GM19193 (cell line): ENCODE results near the gene BMP6.

Experiments used
- POLR2A ChIP-seq: IDR thresholded peaks from 4 replicates; pipeline ENCODE4 v1.6.1; 2011; ENCODE audit not compliant: insufficient read depth, insufficient read length; ENCODE audit errors: extremely low read depth

The BMP6 gene

DNA sequence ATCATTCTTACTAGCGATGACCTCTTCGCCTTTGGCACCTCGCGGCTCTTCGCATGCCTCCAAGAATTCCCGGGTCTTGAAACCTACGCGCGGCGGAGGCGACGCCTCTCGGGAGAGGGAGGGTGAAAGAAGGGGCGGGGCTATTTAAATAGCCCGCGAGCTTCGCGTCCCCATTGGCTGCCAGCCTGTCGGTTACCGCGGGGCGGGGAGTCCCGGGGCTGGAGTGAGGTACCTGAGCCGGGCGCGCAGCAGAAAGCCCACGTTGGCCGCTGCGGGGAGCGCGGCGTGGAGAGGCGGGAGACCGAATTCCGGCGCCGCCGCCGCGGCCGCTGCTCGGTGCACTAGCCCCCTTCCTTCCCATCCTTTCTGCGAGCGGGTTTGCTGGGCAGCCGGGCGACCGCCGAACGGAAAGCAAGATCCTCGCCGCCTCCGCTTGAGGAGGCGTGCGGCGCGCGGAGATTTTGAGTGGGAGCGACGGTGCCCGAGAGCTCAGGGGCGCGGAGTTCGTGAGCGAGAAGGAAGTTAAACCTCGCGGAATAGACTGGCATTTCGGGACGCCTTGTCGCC lies at the start of gene BMP6:
TSS of gene BMP6 (plus strand) at position 251 of the 567 bp plus-strand sequence. CDS start 857 bp downstream, outside the sequence.
- TF ChIP-seq POLR2A = no peak

DNA sequence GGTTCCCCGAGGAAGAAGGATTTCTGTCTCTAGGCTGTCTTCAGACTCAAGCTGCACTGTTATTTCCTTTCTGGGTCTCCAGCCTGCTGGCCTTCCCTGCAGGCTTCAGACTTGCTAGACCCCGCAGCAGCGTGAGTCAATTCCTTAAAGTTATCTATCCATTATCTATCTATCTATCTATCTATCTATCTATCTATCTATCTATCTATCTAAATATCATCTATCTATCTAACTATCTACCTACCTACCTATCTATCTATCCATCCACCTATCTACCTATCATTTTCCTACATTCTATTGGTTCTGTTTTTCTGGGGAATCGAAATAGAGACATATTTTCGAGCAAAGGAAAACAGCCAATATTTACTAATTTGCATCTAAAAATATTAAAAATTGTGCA lies 48.7 kb upstream of the BMP6 start:
- TF ChIP-seq POLR2A = no peak

DNA sequence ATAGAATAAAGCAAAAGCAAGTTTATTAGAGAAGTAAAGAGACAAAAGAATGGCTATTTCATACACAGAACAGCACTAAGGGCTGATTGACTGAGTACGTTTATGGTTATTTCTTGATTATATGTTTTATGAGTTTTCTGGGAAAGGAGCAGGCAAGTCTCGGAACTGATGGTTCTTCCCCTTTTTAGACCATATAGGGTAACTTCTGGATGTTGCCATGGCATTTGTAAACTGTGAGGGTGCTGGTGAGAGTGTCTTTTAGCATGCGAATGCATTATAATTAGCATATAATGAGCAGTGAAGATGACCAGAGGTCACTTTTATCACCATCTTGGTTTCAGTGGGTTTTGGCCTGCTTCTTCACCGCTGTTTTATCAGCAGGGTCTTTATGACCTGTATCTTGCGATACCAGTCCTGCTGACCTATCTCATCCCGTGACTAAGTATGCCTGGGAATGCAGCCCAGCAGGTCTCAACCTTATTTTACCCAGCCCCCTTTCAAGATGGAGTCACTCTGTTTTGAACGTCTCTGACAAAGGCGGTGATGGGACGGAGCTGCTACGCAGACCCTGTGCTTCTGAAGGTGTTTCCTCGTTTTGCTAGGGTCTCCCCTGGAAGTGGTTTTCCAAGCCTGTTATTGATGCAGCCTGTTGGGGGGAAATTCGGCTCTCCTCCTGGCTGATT lies 45.4 kb upstream of the BMP6 start:
- no peak for TF ChIP-seq POLR2A

DNA sequence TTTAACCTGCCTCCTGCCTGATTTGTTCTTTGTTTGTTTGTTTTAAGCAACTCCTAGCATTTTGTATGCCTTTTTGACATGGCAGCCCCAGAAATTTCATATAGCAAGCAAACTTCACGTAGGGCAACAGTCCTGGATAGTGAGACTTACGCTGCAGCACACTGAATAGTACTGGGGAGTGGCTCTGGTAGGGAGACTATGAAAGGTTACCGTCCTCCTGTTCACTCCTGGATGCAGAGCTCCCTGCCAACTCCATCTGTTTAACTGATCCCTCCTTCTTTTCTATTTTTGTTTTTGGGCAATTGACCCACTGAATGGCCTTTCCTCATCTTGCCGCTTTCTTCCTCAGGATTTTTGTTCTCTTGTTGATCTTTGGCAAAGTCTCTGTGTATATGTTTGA lies 44.5 kb upstream of the BMP6 start:
- TF ChIP-seq POLR2A = no peak

DNA sequence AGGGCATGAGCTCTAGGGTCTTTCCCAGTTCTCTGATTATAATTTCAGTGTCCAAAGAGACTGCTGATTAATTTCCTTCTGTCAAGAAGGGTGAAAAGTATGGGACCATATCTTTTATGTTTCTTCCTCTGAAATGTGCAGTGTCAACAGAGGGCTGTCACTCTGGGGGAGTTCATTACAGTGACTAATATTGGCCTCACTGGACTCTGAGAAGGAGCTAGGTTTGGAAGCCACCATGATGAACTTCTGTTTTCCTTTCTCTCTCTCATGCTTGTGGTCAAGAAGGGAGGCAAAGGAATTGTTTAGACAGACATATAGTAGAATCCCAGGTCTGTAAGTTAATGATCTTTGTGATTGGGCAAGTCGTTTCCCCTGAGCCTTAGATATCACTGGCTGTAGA lies 41.8 kb upstream of the BMP6 start:
- TF ChIP-seq POLR2A = no peak

DNA sequence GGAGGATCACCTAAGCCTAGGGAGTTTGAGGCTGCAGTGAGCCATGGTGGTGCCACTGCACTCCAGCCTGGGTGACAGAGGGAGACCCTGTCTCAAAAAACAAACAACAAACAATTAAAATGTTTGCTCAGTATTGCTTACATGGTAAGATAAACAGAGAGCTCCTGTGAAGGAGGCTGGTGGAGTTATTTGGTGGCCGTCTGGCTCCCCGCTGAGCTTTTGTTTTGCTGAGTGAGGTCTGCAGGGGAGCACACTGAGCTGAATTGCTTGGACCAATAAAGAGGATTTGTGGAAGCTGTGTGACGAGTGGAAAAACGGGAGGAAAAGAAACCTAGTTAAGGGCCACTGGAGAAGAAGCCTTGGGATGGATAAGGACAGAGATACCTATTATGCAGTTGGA lies 41.1 kb upstream of the BMP6 start:
- no peak for TF ChIP-seq POLR2A

DNA sequence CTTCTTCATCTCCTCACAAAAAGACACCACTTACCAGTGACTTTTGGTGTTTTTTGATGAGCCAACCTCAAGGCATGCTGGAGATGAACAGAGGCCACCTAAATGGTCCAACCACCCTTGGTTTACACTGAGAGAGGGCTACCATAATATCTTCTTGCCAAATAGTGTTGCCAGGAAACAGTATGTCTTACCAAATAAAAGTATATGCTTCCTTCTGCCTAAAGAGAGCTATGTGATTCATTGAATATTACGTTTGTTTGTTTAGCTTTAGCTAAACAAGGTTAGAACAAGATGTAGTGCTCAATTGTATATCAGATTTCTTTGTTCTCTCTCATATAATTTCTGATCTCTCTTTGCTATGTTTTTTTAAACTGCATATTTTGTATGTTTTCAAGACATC lies 40.6 kb upstream of the BMP6 start:
- TF ChIP-seq POLR2A = no peak

DNA sequence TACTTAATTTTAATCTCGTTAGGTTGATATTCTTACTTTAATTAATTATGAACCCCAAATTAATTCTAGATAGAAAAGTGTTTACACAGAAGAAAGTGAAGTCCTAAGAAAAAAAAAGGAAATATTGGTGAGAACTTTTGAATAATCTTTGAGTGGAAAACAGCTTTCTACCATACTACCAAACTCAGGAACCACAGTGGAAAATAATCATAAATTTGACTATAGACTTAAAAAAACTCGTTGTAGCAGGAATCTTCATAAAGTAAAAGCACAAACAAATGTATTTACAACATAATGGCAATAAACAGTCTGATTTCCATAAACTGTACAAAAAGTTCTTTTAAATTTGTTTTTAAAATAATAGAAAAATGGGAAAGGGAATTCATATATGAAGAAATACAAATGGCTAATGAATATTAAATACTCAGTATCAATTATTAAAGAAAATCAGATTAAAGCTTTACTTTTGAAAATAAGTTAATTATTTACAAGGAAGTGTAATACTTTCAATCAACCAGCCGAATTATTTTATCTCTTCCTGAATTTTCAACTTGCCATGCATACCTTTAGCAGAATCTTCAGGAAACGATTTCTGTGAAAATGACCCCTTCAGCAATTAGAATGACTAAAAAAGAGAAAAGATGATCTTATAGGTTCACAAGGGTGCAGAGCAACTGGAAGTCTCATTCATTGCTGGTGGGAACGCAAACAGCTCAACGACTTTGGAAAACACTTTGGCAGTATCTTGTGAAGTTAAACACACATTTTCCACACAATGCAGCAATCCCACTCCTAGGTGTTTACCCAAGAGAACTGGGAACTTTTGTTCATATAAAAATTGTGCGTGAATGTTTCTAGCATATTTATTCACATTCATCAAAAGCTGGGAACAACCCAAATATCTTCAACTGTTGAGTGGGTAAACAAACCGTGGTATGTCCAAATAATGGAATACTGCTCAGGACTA lies 38.5 kb upstream of the BMP6 start:
- no peak for TF ChIP-seq POLR2A

DNA sequence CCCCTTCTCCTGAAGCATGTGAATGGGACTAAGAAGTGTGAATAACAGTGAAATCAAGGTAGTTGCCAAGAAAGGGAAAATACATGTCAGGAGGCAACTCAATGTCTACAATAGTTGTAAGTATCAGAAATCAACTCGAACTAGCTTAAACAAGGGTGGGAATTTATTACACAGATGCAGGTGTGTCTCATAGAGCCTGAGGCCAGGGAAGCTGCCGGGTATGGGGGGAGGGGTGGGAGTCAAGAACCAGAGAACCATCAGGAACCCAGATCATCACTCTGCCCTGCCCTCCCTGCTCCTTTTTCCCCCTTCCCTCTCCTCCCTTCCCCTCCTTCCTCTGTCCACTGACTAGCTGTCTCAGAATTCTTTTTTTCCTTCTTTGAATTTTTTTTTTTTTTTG lies 34.9 kb upstream of the BMP6 start:
- TF ChIP-seq POLR2A = no peak

DNA sequence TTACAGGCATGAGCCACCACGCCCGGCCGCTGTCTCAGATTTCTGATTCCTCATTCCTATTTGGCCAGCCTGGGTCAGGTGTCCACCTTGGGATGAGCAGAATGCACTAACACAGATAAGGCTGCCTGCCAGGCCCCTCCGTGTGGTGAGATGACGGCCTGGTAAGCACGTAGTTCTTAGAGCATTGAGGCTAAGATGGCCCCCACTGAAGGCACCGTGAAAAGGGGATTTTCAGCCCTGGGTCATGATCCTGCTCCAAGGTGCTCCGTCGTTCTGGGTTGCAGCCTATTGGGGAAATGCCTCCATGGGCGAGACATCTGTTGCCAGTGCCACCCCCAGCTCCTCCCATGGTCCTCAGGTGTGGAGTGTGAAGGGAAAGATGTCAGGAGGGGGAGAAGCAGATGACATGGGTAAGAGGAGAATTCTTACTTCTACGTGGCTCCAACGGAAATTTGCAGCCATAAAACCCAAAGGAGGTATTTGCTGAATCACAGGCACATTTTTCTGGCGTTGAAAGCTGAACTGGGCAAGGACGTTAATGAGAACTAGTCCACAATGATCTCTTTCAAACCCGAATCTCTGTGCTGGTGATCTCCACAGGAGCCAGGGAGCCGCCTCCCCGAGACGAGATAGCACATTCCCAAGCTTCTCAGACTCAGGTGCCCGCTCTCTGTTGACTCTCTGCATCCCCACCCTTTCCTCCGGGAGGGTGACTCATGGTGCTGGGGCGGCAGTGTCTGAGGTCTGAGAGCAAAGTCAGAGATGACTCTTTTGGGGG lies 34.0 kb upstream of the BMP6 start:
- TF ChIP-seq POLR2A = no peak

DNA sequence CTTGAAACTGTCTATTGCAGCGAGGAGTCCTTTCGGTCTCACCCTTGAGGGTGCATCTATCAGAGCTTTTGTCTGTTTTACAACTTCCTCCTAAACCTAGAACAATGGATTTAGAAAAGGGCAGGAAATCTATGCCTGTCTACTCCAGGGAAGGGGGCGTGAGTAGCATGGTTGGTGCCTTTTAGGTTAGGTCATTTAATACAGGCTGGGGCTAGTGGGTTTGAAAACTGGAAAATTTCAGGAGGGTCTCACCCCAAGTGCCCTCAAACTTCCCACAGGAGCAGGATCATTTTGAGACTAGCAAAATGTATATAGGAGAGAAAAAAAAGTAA lies 33.5 kb upstream of the BMP6 start:
- TF ChIP-seq POLR2A = no peak

DNA sequence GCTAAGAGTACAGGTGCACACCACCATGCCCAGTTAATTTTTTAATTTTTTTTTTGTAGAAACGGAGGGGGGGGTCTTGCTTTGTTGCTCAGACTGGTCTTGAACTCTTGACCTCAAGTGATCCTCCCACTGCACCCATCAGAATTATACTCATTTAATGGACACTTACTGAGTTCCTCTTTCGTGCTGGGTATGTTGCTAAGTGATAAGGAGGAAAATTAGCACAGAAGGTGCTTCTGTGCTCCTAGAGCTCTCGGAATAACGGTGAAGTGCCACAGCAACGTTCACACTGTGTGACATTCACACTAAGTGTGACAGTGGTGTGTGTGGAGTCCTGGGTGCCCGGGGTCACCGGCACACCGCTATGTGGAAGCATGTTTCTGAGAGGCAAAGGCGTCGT lies 32.1 kb upstream of the BMP6 start:
- TF ChIP-seq POLR2A = no peak

DNA sequence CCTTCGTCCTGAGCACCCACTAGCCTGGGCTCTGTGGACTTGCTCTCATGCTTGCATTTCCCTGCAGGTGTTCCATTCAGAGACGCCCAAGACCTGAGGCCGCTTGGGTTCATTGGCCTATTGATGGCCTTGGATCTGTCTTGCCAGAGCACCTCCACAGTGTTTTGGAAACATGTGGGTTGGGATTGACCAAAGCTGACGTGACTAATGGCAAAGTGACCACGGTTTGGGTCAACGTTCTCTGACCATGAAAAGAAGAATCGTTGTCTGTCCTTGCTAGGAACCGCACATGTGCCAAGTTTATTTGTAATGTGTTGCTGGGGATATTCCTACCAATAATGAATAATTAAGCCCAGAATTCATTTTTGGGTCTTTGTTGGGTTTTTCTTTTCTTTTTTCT lies 29.8 kb upstream of the BMP6 start:
- no peak for TF ChIP-seq POLR2A

DNA sequence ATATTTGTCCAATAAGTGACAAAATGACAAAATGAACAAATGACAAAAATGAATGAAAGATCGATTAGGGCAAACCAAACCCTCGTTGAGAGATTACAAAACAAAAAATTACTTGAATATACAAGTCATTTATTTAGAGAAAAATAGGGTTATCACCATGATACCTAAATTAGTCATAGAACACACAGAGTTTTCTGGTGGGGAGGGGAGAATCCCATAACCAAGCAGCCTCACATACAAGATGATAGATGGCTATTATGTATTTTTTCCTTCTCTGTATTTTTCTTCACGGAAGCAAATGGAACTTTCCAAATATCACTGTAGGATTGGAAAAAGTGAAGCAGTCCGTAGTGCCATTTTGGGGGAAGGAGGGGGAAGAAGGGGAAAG lies 28.5 kb upstream of the BMP6 start:
- no peak for TF ChIP-seq POLR2A
